SIG-M5 (cell line): Measurements from ENCODE around the gene SESTD1.
"Not testable (repeated sequence)": the region's sequence is repeated elsewhere in the genome, so short reads cannot be mapped to it uniquely, and the experiment has no call there.

Source experiments
- DNase-seq: peaks from one replicate; lab custom pipeline; 2025; lab: John Stamatoyannopoulos, UW

The SESTD1 gene

DNA sequence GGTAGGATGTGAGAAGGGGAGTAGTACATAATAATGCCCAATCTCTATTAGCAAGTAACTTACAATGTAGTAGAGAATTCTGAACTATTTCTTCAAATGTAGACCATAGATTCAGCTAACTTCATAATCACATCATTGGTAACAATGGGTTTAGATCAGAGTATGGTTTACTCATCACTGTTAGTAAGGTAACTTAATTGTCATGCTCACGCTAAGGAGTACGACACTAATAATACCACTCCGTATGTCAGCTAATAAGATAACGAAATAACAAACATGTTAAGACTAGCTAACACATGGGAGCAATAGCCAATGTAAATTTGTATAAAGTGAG, 158.3 kb downstream of the SESTD1 start:
- no peak for DNase-seq

DNA sequence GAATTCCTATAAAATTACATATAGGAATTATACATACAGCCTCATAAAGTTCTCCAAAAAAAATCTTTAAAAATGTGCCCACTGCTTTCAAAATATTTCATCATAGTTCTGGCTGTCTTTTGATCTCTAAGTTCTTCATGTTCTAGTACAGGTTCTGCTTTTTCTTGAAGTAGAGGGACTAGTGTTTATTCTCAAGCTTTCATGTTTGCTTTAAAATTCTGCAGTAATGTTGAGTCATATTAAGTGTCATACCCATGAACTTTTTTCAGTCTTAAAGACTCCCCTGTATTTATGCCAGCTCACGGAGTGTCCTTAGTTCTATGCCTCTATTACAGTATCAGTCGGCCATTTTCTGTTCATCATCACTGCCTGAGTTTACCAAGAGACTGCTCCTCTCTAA, 159.9 kb downstream of the SESTD1 start:
- DNase-seq = peak; percentile 17

DNA sequence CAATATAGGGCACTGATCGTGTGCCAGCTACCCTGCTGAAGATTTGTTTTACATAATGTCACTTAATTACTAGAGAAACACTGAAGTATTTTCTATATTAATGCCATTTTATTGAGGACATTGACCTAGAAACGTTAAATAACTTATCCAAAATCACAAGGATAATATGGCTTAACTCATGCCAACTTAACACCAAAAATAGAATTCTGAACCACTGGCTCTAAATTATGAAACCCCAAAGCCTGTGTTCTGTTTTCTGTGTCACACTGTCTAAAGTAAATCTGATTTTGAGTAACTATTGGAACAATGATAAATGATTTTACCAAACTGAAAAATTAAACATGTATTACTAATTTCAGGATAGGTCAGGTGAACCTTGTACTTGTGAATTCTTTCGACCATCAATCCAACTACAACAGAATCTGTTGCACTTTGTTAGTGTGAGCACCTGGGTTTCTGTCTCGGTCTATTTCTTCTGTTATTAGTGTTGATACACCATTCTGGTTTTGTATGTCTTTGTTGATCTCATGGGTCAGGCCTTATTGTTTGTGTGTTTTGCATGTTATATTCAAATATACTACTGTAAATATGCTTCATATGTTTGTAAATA, 166.4 kb downstream of the SESTD1 start:
- DNase-seq = no peak

DNA sequence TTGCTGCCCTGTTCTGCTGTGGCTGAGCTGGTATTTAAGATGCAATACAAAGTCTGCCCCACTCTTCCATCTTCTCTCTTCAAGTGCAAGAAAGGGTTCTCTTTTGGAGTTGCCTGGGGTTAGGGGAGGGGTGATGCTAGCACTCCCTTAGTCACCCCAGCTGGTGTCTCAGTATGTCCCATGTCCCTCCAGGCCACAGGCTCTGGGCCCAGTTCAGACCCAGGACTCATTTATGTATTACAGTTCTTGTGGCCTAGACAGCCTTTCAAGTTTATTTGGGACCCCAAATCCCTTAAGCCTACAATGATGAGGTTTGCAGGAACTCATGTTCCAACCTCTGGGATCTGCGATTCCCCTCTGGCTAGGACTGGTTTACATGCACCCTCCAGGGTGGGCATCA, 167.5 kb downstream of the SESTD1 start:
- DNase-seq = no peak

DNA sequence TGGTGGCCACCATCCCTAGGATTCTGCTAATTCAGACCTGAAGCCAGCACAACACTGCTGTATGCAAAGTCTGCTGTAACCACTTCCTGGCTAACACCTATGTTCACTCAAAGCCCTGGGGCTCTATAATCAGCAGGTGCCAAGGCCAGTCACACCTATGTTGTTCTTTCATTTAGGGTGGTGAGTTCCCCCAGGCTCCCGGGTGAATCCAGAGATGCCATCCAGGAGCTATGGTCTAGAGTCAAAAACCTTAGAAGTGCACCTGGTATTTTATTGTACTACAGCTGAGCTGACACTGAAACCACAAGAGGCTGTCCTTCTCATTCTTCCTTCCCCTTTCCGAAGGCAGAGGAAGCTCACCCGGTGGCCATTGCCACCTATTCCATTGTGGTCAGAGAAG, 168.5 kb downstream of the SESTD1 start:
- DNase-seq = no peak

DNA sequence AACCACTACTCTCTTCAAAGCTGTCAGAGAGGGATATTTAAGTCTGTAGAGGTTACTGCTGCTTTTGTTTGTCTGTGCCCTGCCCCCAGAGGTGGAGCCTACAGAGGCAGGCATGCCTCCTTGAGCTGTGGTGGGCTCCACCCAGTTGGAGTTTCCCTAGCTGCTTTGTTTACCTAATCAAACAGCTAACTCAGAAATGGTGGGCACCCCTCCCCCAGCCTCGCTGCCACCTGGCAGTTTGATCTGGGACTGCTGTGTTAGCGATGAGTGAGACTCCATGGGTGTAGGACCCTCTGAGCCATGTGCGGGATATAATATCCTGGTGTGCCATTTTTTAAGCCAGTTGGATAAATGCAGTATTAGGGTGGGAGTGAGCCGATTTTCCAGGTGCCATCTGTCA, 171.7 kb downstream of the SESTD1 start:
- DNase-seq = not testable (repeated sequence)

DNA sequence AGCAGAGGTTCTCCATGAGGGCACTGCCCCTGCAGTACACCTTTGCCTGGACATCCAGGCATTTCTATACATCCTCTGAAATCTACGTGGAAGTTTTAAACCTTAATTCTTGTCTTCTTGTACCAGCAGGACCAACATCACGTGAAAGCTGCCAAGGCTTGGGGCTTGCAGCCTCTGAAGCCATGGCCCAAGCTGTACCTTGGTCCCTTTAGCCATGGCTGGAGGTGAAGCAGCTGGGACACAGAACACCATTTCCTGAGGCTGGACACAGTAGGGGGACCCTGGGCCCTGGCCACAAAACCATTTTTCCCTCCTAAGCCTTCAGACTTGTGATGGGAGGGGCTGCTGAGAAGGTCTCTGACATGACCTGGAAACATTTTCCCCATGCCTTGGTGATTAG, 181.9 kb downstream of the SESTD1 start:
- DNase-seq = no peak

DNA sequence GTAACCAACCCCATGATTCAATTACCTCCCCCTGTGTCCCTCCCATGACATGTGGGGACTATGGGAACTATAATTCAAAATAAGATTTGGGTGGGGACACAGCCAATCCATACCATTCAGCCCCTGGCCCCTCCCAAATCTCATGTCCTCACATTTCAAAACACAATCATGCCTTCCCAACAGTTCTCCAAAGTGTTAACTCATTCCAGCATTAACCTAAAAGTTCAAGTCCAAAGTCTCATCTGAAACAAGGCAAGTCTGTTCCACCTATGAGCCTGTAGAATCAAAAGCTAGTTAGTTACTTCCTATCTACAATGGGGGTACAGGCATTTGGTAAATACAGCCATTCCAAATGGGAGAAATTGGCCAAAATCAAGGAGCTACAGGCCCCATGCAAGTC, 182.7 kb downstream of the SESTD1 start:
- no peak for DNase-seq

DNA sequence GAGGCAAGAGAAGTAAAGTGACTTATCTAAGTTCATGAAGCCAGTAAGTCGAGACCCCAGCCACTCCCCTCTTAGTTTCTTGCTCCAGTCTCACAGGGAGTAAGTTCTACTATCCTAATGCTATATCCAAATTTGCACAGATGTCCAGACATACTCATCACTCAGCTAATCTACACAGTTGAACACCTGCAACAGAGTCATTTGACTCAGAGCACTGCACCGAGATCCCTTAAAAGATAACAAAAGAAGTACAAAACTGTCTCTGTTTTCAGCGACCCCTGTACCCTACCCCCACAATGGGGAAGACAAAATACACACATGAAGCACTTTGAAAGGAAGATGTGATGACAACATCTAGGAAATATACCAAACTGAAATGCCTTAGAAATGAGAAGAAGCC, 192.1 kb downstream of the SESTD1 start:
- no peak for DNase-seq

DNA sequence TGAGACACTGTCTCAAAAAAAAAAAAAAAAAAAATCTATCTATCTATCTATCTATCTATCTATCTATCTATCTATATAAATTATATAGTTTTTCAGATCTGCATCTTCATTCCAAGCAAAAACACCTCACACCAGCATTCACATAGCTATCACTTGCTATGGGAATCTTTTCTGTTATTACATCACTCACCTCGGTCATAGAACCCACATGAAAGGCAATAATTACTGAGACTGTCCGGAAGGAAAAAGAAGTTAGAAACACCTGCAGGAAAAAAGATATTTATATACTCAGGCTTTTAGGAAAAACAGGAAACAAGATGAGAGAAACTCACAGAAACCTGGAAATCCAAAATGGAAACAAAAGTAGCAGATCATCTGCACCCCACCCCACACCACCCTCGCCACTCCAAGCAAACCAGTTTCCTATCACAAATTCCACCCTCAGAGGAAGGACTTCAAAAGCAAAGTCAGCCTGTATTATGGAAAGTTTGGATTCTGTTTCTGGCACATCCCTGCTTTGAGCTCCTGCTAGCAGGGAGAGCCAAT, 192.7 kb downstream of the SESTD1 start:
- no peak for DNase-seq

DNA sequence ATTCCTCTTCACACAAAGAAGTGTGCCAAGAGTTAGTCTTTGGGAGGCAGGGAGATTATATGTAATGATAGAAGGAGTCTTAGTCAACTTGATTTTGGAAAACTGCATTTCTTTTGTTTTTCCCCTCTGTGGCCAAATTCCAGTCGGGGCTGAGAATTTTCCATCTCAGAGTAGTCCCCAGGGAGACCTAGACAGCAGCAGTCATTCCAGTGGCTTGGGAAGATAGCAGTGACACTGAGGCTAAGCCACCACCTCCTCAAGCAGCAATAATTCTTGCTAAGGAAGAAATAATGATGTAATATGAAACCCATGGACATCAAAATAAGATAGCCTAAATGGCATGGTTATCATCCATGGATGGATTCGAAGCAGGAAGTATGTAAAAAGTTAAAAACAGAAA, 193.7 kb downstream of the SESTD1 start:
- no peak for DNase-seq

DNA sequence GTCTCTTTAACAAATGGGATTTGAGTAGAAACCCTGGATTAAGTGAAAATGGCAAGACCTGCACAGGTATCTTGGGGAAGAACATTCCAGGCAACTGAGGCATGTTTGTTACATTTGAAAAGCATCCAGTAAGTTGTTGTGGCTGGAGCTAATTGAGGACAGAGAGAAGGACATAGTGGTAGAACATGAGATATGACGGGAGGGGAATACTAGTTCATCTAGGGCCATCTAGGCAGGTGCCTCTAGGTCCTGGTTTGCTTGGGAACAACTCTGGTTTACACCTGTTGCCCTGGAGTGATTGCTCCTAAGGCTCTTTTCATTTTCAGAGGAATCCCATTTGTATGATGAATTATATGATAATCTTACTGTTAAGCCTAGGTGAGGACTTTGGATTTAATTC, 194.9 kb downstream of the SESTD1 start:
- DNase-seq = no peak

DNA sequence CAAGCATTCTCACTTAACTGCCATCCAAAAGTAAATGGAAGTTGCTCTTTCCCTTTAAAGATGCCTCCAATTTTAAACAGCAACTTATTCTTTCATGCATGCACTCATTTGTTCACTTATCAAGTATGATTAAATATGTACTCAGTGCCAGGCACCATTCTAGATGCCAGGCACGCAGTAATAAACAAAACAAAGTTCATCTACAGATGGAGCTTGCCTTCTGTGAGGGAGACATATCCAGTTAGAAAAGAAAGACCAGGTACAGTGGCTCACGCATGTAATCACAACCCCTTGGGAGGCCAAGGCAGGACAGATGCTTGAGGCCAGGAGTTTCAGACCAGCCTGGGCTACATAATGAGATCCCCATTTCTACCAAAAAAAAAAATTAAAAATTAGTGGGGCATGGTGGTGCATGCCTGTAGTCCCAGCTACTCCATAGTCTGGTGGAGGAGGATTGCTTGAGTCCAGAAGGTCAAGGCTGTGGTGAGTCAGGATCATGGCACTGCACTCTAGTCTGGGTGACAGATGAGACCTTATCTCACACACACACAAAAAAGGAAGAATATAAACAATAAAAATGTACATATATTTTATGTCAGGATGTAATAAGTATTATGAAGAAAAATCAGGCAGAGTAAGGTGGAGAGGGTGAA, 195.5 kb downstream of the SESTD1 start:
- DNase-seq = no peak

DNA sequence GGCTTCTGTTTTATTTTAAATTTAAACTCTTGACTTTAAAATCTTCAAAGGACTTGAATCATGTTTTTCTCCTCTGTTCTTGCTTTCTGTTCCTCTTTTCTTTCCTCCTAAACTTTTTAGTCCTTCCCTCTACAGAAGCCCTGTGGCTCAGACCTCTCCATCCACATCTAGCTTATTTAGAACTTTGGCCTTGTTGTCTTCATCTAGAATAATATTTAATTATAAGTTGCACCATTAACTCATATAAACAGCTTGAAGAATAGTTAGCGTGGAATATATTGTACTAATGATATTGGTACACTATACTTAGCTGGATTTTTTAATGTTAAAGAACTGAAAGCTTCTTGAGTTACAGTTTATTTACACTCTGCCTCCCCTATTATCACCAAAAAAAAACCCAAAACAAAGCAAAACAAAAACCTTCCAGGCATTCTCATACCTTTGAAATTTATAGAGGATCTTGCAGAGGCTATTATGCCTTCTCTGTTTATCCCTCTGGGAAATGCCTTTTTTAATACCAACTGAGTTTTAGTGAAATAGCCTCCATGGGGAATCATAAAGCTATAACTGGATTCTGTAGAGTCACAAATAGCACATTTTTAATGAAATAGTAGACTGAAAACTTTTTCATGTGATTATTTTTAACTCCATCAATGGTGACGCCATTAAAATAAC, 205.5 kb downstream of the SESTD1 start:
- DNase-seq = no peak

DNA sequence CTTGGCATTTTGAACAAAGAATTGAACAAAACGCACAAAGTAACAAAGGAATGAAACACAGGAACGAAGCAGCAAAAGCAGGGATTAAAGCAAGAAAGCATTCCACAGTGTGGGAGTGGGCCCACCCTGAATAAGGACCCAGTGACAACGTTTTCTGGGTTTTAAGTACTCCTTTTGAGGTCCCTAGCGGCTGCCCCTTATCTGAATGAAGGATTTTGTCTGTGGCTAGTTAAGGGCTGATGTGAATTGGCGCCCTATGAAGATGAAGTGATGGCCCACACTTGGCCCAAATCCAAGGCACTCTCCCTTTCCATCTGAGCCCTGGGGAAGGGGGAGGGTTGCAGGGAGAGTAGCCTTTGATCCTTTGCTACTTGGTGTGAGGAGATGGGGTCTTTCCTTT, 206.9 kb downstream of the SESTD1 start:
- DNase-seq = no peak

DNA sequence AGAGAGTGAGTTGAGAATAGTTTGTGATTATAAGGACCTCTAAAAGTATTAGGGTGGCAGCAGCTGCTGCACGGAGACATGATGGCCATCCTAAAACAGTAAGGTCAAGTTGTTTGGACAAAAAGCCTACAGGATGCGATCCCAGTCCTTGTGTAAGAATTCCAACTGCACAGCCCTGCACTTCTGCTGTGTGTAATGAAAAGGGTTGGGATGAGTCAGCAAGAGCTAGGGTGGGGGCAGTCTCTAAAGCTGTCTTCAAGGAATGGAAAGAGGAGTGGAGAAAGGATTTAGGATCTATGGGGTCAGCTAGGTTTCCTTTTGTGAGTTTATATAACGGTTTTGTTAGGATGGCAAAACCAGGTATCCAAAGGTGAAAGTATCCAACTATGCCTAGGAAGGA, 211.1 kb downstream of the SESTD1 start:
- DNase-seq = not testable (repeated sequence)
